Immature natural killer cell (primary cell): ENCODE results near the gene MYL9. TPM values are rescaled to one million over a fixed set of nuclear protein-coding genes. Genes with fewer than 3 reads are reported as not detected.
A peak's percentile ranks its signal among the peaks of the same experiment; 100 is the strongest.

Source experiments
- DNase-seq, 3 donors: peaks; one replicate each; pipeline ENCODE4 v3.0.0; 2022; ENCODE audit warnings: mixed read lengths in 1 of 3
- H3K27ac Mint-ChIP-seq, 6 donors: one replicate each; pipeline ENCODE4 v1.8.0; 2020; ENCODE audit warnings: mixed read lengths in 6 of 6, mild to moderate bottlenecking in 5 of 6, inconsistent platforms in 4 of 6, moderate library complexity in 3 of 6
- H3K27me3 Mint-ChIP-seq, 3 donors: one replicate each; pipeline ENCODE4 v1.8.0; 2020 to 2021; ENCODE audit warnings: low read depth in 3 of 3, mild to moderate bottlenecking in 3 of 3, mixed read lengths in 3 of 3, moderate library complexity in 3 of 3, inconsistent platforms in 1 of 3
- H3K36me3 Mint-ChIP-seq, 3 donors: one replicate each; pipeline ENCODE4 v1.8.0; 2020; ENCODE audit warnings: mixed read lengths in 3 of 3, inconsistent platforms in 2 of 3, mild to moderate bottlenecking in 2 of 3
- H3K4me1 Mint-ChIP-seq, 2 donors: one replicate each; pipeline ENCODE4 v1.8.0; 2020; ENCODE audit warnings: inconsistent platforms in 2 of 2, mild to moderate bottlenecking in 2 of 2, mixed read lengths in 2 of 2, moderate library complexity in 1 of 2
- H3K4me3 Mint-ChIP-seq, 5 donors: one replicate each; pipeline ENCODE4 v1.8.0; 2020; ENCODE audit warnings: mild to moderate bottlenecking in 5 of 5, mixed read lengths in 5 of 5, inconsistent platforms in 3 of 5, moderate library complexity in 3 of 5
- H3K9me3 Mint-ChIP-seq, 6 donors: one replicate each; pipeline ENCODE4 v1.8.0; 2020; ENCODE audit warnings: mild to moderate bottlenecking in 6 of 6, mixed read lengths in 6 of 6, inconsistent platforms in 4 of 6, moderate library complexity in 3 of 6
- polyA plus RNA-seq, 3 donors: library from polyadenylated mRNA; unstranded; fragments of 300-500 nt; fragmentation: Illumina TruSeq; gene quantifications; one replicate each; pipeline ENCODE4 v1.2.3, GENCODE V29; 2021

MYL9 gene
- polyA plus RNA-seq, 3 donors from 2014 or later, result 0.10 to 2.7 (median 0.48) TPM

DNA sequence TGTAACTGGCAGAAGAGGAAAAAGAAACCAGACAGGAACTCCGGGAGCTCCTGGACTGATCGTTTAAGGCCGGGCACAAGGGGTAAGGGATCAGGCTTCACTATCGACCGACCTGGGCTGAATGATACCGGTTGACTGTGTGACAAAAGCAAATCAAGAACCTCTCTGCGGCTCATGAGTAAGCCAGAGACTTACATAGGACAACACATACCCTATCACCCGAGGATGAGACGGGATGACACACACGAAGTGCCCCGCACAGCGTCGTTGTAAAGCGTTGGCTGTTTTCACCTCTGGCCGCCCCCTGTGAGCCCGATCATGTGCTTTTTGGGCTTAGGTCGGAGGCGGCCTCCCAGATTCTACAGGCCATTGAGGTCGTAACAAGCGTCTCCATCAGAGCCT, 31.4 kb downstream of the MYL9 start:
- Mint-ChIP-seq H3K27ac (peak overlapping the region; percentile 91 to 99 (median 96)), H3K27me3 (peaks cover 7 to 24% (median 16%) of the 10 kb centered on the region in 3 donors), H3K36me3 (no peaks in the 10 kb centered on the region), H3K9me3 (no peaks in the 10 kb centered on the region), H3K4me1 (peaks cover 27 to 31% of the 10 kb centered on the region in 2 donors), H3K4me3 (peak overlapping the region; percentile 84 to 90 (median 85))
- peak in 1 of 3 donors; percentile 67 for DNase-seq

- Mint-ChIP-seq H3K4me1 (peaks cover 27 to 31% of the 10 kb centered on the region in 2 donors), H3K27ac (peak within 1 kb of the TSS; percentile 91 to 99 (median 96)), H3K4me3 (peak within 1 kb of the TSS; percentile 87 to 94 (median 92)), H3K36me3 (no peaks in the 10 kb centered on the region), H3K9me3 (no peaks in the 10 kb centered on the region), H3K27me3 (peaks cover 7 to 24% (median 16%) of the 10 kb centered on the region in 3 donors)
- DNase-seq, result peak; percentile 85 to 89 (median 87)
These were observed 31.9 kb downstream of the MYL9 start, which contains the start of gene TGIF2 for GRCh38 chr20:36573103-36573797. Gene TGIF2, plus strand, starts transcription at chr20:36573597. Its CDS starts 5,178 bp downstream, at chr20:36578775.

- DNase-seq, result peak in 2 of 3 donors; percentile 47 to 60
- no peaks in the 10 kb centered on the region for H3K36me3 Mint-ChIP-seq
- H3K27ac Mint-ChIP-seq, result peak overlapping the region; percentile 12 to 91 (median 71)
- peaks cover 27 to 31% of the 10 kb centered on the region in 2 donors for H3K4me1 Mint-ChIP-seq
- no peaks in the 10 kb centered on the region for H3K9me3 Mint-ChIP-seq
- H3K4me3 Mint-ChIP-seq, result peak overlapping the region; percentile 40 to 93 (median 59)
- peaks cover 7 to 24% (median 16%) of the 10 kb centered on the region in 3 donors for H3K27me3 Mint-ChIP-seq
These were observed 32.6 kb downstream of the MYL9 start for GRCh38 chr20:36573798-36574365.

DNA sequence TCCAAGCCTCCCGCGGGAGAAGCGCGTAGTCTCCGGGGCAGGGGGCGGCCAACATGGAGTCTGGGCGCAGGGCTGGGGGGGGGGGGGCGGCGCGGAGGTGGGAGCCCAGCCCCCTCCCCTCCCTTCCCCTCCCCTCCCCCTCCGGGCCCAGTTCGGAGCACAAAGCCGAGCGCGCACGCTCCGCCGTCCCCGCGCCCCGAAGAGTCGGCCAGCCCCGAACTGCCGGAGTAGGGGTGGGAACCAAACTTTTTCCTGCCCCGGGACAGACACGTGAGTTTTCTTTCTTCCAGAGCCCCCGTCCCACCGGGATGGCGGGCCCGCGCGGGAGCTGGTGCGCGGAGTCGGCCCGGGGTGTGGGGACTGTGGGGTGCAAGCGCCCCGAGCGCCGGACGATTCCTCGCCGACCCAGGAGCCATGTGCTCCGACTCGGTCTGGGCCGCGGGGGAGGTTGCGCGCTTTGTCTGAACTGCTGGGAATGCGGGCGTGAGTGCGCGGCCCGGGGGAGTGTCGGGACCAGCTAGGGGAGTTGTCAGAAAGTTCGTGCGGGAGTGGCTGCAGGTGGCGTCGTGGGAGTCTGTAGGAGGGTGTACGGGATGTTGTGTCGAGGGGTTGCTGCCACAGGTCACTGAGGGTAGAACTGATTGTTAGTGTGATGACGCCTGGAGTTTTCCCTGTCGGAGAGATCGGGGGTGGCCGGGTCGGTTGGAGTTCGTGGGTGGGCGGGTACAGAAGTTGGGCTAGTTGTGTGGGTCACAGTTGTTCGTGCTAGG, 33.2 kb downstream of the MYL9 start:
- H3K4me1 Mint-ChIP-seq, result peaks cover 27 to 31% of the 10 kb centered on the region in 2 donors
- no peaks in the 10 kb centered on the region for H3K9me3 Mint-ChIP-seq
- H3K4me3 Mint-ChIP-seq, result peak overlapping the region; percentile 91 to 94 (median 93)
- H3K27me3 Mint-ChIP-seq, result peaks cover 7 to 24% (median 16%) of the 10 kb centered on the region in 3 donors
- H3K27ac Mint-ChIP-seq, result peak overlapping the region; percentile 82 to 97 (median 94)
- DNase-seq, result peak; percentile 44 to 53 (median 44)
- H3K36me3 Mint-ChIP-seq, result no peaks in the 10 kb centered on the region

- Mint-ChIP-seq H3K9me3 (no peaks in the 10 kb centered on the region), H3K36me3 (peaks cover 6 to 7% (median 6%) of the 10 kb centered on the region in 3 donors), H3K4me3 (peak overlapping the region in 3 of 5 donors; percentile 21 to 91 (median 49)), H3K27me3 (peaks cover 7 to 23% (median 16%) of the 10 kb centered on the region in 3 donors), H3K27ac (peak overlapping the region; percentile 14 to 97 (median 86)), H3K4me1 (peaks cover 27 to 31% of the 10 kb centered on the region in 2 donors)
- no peak for DNase-seq
These were observed 34.7 kb downstream of the MYL9 start for GRCh38 chr20:36576081-36576445.

DNA sequence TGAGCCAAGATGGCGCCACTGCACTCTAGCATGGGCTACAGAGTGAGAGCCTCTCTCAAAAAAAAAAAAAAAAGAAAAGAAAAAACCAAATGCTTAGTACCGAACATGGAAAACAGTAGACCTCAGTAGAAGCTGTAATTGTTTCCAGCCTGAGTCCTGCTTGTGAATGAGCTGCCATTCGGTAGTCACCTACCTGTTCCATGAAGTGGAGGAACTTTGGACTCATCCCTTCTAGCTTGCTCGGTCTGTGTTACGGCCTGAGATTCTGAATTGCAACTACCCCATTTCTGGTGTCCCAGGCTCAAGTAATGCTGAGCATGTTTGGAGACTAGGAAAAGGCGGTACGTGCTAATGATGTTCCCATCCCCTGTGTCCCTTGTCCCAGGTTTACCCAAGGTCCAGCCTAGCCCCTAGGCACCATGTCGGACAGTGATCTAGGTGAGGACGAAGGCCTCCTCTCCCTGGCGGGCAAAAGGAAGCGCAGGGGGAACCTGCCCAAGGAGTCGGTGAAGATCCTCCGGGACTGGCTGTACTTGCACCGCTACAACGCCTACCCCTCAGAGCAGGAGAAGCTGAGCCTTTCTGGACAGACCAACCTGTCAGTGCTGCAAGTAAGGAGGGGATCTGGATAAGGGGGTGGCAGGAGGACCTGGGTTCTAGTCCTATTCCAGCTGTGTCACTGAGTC, 37.2 kb downstream of the MYL9 start:
- Mint-ChIP-seq H3K4me1 (peaks cover 16 to 19% of the 10 kb centered on the region in 2 donors), H3K27me3 (peaks cover 5 to 13% (median 10%) of the 10 kb centered on the region in 3 donors), H3K27ac (no peak overlapping the region), H3K36me3 (peaks cover 6 to 13% (median 12%) of the 10 kb centered on the region in 3 donors), H3K4me3 (no peak overlapping the region), H3K9me3 (no peaks in the 10 kb centered on the region)
- DNase-seq, result no peak

- Mint-ChIP-seq H3K4me1 (peaks cover 10 to 12% of the 10 kb centered on the region in 2 donors), H3K9me3 (no peaks in the 10 kb centered on the region), H3K36me3 (peaks cover 9 to 13% (median 12%) of the 10 kb centered on the region in 3 donors), H3K27ac (peak overlapping the region in 1 of 6 donors; percentile 8), H3K27me3 (peaks cover under 1 to 7% (median 4%) of the 10 kb centered on the region in 3 donors), H3K4me3 (no peak overlapping the region)
- DNase-seq, result no peak
These were observed 38.8 kb downstream of the MYL9 start for GRCh38 chr20:36579996-36580545.

DNA sequence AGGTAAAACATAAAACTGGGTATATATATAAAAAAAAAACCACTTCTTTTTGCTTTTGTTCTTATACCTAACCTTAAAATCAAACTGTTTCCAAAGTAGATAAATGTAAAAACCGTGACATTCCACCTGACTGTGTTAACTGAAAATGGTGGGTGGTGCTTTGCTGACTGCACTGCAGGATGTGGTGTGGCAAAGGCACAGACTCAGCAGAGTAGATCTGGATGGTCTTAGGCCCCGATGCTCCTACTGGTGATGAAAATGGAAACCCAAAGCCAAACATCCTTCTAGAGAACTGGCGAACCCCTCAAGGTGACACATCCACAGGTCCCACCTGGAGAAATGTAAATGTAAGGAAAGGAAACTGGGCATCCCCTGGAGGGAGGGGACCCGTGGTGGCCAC, 41.0 kb downstream of the MYL9 start:
- Mint-ChIP-seq H3K36me3 (peaks cover 9 to 13% (median 12%) of the 10 kb centered on the region in 3 donors), H3K27me3 (peaks cover 0 to 2% (median 0%) of the 10 kb centered on the region in 3 donors), H3K4me3 (no peak overlapping the region), H3K9me3 (no peaks in the 10 kb centered on the region), H3K27ac (peak overlapping the region in 1 of 6 donors; percentile 44), H3K4me1 (no peaks in the 10 kb centered on the region)
- DNase-seq, result no peak

GRCh38 chr20:36582821-36583220, 41.5 kb downstream of the MYL9 start:
- peaks cover 9 to 13% (median 12%) of the 10 kb centered on the region in 3 donors for H3K36me3 Mint-ChIP-seq
- DNase-seq, result no peak
- H3K27ac Mint-ChIP-seq, result peak overlapping the region in 2 of 6 donors; percentile 44 to 62
- H3K4me3 Mint-ChIP-seq, result no peak overlapping the region
- peaks cover 0 to 4% (median 0%) of the 10 kb centered on the region in 3 donors for H3K27me3 Mint-ChIP-seq
- no peaks in the 10 kb centered on the region for H3K9me3 Mint-ChIP-seq
- peaks cover 0 to 2% of the 10 kb centered on the region in 2 donors for H3K4me1 Mint-ChIP-seq

GRCh38 chr20:36584018-36584481, 42.7 kb downstream of the MYL9 start:
- Mint-ChIP-seq H3K27ac (peak overlapping the region in 1 of 6 donors; percentile 25), H3K9me3 (no peaks in the 10 kb centered on the region), H3K36me3 (peaks cover 9 to 13% (median 12%) of the 10 kb centered on the region in 3 donors), H3K4me3 (no peak overlapping the region), H3K4me1 (peaks cover 0 to 2% of the 10 kb centered on the region in 2 donors), H3K27me3 (peaks cover 0 to 4% (median 0%) of the 10 kb centered on the region in 3 donors)
- no peak for DNase-seq

DNA sequence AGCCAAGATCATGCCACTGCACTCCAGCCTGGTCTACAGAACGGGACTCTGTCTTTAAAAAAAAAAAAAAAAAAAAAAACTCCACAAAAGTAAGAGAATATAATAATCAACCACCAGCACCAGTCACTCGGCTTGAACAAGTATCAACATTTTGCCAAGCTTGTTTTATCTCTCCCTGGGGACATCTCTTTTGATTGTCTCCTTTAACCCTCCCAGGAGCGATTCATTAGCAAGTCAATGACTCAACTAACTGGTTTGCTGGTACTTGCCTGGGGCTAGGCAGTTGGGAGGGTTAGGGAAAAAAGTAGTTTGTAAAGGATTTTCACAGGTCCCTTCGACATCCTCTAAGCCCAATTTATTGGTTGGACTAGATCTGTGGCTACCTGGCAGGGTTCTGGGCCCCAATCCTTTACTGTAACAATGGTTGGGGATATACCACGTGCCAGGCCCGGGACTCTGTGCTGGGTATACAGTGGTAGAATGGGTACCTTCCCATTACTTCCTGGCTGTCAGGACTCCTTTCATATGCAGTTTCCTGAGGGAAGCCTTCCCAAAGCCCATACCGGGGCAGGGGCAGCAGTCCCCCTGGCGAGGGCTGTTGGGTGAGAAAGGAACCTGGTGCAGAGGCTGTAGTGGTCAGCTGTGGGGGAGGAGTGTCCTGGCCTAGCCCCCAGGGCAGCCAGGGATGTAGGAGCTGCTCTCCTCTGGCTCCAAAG, 44.2 kb downstream of the MYL9 start:
- no peaks in the 10 kb centered on the region for H3K9me3 Mint-ChIP-seq
- no peak overlapping the region for H3K4me3 Mint-ChIP-seq
- DNase-seq, result no peak
- H3K36me3 Mint-ChIP-seq, result peaks cover 3 to 9% (median 7%) of the 10 kb centered on the region in 3 donors
- H3K27ac Mint-ChIP-seq, result peak overlapping the region in 3 of 6 donors; percentile 11 to 83 (median 75)
- H3K4me1 Mint-ChIP-seq, result peaks cover 0 to 2% of the 10 kb centered on the region in 2 donors
- H3K27me3 Mint-ChIP-seq, result peaks cover 0 to 3% (median 0%) of the 10 kb centered on the region in 3 donors

GRCh38 chr20:36587388-36588070, 46.2 kb downstream of the MYL9 start:
- Mint-ChIP-seq H3K27ac (peak overlapping the region in 5 of 6 donors; percentile 8 to 70 (median 42)), H3K4me3 (no peak overlapping the region), H3K36me3 (peaks cover 3 to 12% (median 4%) of the 10 kb centered on the region in 3 donors), H3K27me3 (peaks cover 0 to 3% (median 0%) of the 10 kb centered on the region in 3 donors), H3K4me1 (peaks cover 6 to 11% of the 10 kb centered on the region in 2 donors), H3K9me3 (no peaks in the 10 kb centered on the region)
- no peak for DNase-seq
